ENCODE measurements around the gene MIAT.
"Not testable (repeated sequence)": the region's sequence is repeated elsewhere in the genome, so short reads cannot be mapped to it uniquely, and the experiment has no call there.

The MIAT gene

GRCh38 chr22:26701323-26701722 lies 43.9 kb downstream of the MIAT start:
- DNase-seq: no peak

- DNase-seq: no peak
Measured at GRCh38 chr22:26702906-26703830, 45.8 kb downstream of the MIAT start.

- DNase-seq: not testable (repeated sequence)
Measured at GRCh38 chr22:26705379-26705778, 48.0 kb downstream of the MIAT start.

- DNase-seq: no peak
Measured at GRCh38 chr22:26707090-26707489, 49.7 kb downstream of the MIAT start.

GRCh38 chr22:26707581-26707980 lies 50.2 kb downstream of the MIAT start:
- DNase-seq: no peak

GRCh38 chr22:26708256-26709009 lies 51.0 kb downstream of the MIAT start:
- DNase-seq: no peak

GRCh38 chr22:26709617-26710390 lies 52.4 kb downstream of the MIAT start:
- DNase-seq: no peak

GRCh38 chr22:26711205-26711963 lies 54.0 kb downstream of the MIAT start:
- no peak for DNase-seq

GRCh38 chr22:26712158-26712557 lies 54.8 kb downstream of the MIAT start:
- DNase-seq: no peak

GRCh38 chr22:26713823-26714449 lies 56.5 kb downstream of the MIAT start:
- DNase-seq: no peak

- DNase-seq: no peak
Measured at GRCh38 chr22:26714971-26715370, 57.6 kb downstream of the MIAT start.

- DNase-seq: no peak
Measured at GRCh38 chr22:26715392-26715936, 58.1 kb downstream of the MIAT start.

- no peak for DNase-seq
Measured at GRCh38 chr22:26718488-26718887, 61.1 kb downstream of the MIAT start.

GRCh38 chr22:26718905-26719304 lies 61.5 kb downstream of the MIAT start:
- DNase-seq: no peak

- no peak for DNase-seq
Measured at GRCh38 chr22:26722159-26722558, 64.8 kb downstream of the MIAT start.

- DNase-seq: no peak
Measured at GRCh38 chr22:26724414-26724813, 67.0 kb downstream of the MIAT start.

GRCh38 chr22:26725012-26725676 lies 67.8 kb downstream of the MIAT start:
- DNase-seq: no peak

Data from NCI-H2227 treated with DMSO at 0.1 percent for 48 hours (cell line).